ENCODE results near the gene NUMA1.

Gene NUMA1

DNA sequence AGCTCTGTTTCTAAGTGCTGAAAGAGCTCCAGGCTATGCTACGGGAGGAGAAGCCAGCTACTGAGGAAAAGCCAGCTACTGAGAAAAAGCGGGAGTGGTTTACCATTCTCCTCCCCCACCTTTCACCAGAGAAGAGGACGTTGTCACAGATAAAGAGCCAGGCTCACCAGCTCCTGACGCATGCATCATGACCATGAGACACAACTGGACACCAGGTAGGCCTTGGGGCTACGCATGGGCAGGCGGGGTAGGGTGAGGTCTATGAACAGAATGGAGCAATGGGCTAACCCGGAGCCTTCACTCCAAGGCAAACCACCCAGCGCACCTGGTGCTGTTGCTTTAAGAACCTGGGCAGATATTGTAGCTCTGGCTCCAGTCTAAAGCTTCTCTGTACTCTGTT lies 80.5 kb downstream of the NUMA1 start:
- FAIRE-seq = no peak

DNA sequence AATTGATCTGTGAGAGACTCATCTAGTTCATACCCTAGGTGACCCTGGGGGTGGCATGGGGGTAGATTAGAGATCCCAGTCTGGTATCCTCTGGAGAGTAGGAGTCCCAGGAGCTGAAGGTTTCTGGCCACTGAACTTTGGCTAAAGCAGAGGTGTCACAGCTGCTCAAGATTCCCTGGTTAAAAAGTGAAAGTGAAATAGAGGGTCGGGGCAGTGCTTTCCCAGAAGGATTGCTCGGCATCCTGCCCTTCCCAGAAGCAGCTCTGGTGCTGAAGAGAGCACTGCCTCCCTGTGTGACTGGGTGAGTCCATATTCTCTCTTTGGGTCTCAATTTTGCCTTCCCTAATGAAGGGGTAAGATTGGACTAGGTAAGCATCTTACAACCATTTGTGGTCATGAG lies 81.0 kb downstream of the NUMA1 start:
- FAIRE-seq = no peak

- FAIRE-seq = no peak
Observed at GRCh38 chr11:71998649-71999310, 81.6 kb downstream of the NUMA1 start, which contains the start of gene IL18BP. Gene IL18BP, plus strand, starts transcription at chr11:71998909. Its CDS starts 1,076 bp downstream, at chr11:71999985.

- FAIRE-seq = no peak
Observed at GRCh38 chr11:71998061-71998460, 82.3 kb downstream of the NUMA1 start.

DNA sequence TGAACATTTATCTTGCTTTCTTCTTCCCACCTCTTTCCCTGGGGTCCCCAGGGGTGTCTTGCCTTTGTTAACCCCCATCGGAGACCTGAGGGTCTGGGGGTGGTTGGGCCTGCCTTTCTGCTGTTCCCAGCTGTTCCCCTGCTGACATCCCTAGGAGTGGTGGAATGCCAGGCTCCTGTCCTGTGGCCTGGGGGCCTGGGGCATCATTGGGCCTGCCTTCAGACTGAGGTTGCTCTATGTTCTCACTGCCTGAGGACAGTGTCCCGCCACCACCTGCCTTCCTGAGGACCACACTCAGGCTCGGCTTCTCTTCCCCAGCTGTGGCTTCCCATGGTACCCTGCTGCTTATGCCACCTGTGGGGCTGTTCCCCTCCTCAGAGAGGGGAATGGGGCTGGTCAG lies 82.7 kb downstream of the NUMA1 start:
- no peak for FAIRE-seq

DNA sequence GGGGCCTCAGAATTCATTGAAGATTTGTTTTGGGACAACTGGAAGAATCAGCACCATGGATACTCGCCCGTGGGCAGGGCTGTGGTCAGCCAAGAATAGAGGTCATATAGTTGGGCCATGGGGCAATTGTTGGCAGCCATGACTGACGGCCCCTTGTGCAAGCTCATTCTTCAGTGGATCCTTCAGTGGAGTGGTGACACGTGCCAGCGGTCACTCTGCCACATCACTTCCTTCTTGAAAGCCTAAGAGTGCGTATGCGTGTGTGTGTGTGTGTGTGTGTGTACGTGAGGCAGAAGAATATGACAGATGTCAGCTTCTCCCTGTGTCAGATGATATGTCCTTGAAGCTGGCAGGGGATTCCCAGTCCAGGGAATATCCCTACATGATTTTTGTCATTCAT lies 83.4 kb downstream of the NUMA1 start:
- FAIRE-seq = no peak

GRCh38 chr11:71996517-71996916 lies 83.8 kb downstream of the NUMA1 start:
- no peak for FAIRE-seq

DNA sequence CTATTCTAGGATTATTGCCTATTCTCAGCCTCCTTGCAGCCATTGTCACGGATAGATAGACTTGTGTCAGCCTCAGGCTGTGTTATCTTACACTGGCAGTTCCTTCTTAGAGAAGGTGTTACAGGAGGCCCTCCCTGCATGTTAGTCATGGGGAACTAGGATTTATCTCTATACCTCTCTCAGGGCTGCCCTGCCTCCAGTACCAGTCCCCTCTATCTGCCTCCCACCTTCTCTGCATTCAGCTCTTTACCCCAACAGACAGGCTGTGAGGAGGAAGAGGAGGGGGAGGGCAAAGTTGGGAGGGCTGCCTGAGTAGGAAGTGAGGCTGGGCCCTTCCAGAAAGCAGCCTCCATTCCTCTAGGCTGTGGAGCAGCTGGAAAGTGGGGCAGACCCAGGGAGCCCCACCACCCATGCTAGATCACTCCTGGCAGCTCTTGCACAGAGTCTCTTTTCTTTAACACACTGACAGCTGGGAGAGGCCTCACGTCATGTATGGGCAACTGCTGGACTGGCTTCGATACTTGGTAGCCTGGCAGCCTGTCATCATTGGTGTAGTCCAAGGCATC lies 84.5 kb downstream of the NUMA1 start:
- FAIRE-seq = no peak

- FAIRE-seq = no peak
Observed at GRCh38 chr11:71994786-71995185, 85.6 kb downstream of the NUMA1 start.

- FAIRE-seq = no peak
Observed at GRCh38 chr11:71992136-71992730, 88.1 kb downstream of the NUMA1 start.

DNA sequence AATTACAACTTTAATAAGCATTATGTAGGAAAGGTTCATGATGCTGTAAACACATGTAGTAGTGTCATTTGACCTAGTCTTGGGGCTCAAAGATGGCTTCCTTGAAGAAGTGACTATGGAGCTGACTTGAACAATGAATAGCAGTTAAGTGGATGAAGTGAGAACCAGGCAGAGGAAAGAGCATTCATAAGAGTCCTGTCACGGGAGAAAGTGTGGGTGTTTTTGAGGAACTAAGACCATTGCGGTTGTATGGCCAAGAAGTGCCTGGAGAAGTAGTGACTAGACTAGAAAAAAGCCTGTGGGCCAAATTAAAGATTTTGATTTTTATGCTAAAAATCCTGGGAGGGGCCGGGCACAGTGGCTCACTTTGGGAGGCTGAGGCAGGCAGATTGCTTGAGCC lies 88.8 kb downstream of the NUMA1 start:
- FAIRE-seq = no peak

DNA sequence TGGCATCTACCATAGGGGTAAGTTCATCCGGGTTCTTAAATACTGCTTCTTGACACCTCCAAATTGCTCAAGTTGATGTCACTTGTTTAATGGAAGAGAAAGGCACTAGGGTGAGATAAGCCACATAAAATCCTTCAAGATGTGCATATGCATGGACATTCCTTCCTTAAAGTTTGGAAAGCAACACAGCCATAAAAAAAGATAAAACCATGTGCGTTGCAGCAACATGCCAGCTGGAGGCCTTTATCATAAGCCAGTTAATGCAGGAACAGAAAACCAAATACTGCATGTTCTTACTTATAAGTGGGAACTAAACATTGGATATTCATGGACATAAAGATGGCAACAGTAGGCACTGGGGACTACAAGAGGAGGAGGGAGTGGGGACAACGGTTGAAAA lies 89.6 kb downstream of the NUMA1 start:
- FAIRE-seq = no peak

GRCh38 chr11:71988050-71988449 lies 92.3 kb downstream of the NUMA1 start:
- FAIRE-seq = no peak

DNA sequence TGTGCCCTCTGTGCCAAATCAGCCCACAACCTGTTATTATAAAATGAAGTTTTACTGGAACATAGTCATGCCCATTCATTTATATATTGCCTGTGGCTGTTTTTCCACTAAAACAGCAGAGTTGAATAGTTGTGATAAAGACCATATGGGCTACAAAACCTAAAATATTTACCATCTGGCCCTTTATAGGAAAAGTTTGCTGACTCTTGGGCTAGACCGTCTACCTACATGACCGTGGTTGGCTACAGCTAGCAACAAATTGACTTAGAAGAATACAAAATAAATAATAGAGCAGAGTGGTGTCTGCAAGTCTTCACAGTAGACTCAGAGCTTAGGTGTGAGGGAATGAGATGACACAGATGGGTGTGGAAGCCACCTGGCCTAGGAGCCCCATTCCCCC lies 92.8 kb downstream of the NUMA1 start:
- no peak for FAIRE-seq

- FAIRE-seq = no peak
Observed at GRCh38 chr11:71986131-71986530, 94.2 kb downstream of the NUMA1 start.

GRCh38 chr11:71979602-71980001 lies 100.7 kb downstream of the NUMA1 start:
- no peak for FAIRE-seq

- no peak for FAIRE-seq
Observed at GRCh38 chr11:71979094-71979493, 101.2 kb downstream of the NUMA1 start.

DNA sequence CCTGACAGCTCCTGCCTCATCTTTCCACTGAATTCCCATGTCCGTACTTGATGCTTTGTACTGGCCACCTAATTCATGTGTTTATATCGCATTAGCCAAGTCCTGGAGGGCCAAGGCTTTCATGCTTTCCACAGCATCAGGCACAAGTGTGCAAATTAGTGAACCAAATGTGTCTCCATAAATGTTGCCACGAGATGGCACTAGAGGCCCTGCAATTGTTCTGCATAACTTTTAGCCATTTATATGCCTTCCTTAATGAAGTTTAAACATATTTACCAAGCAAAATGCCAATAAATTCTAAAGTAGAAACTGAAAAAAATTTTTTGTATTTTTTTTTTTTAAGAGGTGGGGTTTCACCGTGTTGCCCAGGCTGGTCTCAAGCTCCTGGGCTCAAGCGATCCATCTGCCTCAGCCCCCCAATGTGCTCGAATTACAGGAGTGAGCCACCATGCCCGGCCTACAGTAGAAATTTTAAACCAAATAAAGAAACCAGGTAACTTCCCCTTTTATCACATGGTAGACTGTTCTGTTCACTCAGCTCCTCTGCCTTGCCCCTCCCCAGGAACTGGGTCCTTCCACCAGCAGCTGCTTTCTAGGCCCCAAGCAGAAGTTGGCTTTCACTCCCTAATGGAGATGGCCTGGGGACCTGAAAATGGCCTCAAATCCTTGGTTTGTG lies 102.5 kb downstream of the NUMA1 start:
- peak; percentile 78 for FAIRE-seq

GRCh38 chr11:71977090-71977489 lies 103.3 kb downstream of the NUMA1 start:
- FAIRE-seq = no peak

DNA sequence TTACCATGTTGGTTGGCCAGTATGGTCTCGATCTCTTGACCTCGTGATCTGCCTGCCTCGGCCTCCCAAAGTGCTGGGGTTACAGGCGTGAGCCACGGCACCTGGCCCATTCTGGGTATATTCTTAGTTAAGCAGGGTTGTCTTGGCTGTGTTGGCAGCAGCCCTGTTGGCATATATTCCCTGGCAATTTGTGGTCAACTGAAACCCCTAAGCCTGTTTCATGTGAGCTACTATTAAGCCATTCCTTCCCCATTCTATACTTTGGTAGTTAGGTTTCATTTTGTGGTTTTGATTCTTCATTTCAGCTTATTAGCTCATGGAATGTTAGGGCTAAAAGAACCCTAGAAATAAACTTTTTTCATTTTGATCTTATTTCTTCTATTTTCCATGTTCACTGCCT lies 103.8 kb downstream of the NUMA1 start:
- FAIRE-seq = no peak

DNA sequence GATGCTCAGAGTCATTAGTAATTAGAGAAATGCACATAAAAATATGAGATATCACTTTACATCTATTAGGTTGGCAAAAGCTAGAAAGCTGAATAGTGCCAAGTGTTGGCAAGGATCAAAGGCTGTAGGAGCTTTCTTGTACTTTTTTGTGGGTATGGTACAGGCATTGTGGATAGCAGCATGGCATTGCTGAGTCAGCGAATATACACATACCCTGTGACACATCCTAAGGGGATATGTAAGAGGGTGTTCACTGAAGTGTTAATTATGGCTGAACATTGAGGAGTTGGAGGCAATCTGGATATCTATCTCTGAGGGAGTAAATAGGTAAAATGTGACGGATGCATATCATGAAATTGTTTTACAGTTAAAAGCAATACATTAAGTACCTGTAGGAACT lies 108.7 kb downstream of the NUMA1 start:
- no peak for FAIRE-seq

DNA sequence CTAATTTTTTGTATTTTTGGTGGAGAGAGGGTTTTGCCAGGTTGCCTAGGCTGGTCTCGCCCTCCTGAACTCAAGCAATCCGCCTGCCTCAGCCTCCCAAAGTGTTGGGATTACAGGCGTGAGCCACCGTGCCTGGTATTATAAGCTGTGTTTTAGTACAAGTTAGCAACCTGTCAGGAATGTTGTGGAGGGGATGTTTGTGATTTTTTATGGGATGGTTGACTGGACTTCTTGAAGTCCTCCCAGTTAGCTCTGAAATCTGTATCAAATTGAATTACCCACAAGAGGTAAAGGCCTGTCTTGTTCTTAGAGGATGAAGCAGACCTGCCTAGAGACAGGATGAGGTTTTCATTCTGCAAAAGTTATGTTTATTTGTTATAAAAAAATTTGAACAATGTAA lies 115.7 kb downstream of the NUMA1 start:
- FAIRE-seq = no peak

DNA sequence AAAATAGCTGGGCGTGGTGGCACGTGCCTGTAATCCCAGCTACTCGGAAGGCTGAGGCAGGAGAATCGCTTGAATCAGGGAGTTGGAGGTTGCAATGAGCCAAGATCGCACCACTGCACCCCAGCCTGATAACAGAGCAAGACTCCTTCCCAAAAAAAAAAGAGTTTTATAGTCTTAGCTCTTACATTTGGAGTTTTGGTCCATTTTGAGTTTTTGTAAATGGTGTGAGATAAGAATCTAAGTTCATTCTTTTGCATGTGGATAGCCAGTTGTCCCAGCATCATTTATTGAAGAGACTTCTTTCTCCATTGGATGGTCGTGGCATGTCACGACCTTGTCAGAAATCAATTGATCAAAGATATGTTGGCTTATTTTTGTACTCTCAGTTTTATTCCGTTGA lies 116.9 kb downstream of the NUMA1 start:
- FAIRE-seq = no peak

DNA sequence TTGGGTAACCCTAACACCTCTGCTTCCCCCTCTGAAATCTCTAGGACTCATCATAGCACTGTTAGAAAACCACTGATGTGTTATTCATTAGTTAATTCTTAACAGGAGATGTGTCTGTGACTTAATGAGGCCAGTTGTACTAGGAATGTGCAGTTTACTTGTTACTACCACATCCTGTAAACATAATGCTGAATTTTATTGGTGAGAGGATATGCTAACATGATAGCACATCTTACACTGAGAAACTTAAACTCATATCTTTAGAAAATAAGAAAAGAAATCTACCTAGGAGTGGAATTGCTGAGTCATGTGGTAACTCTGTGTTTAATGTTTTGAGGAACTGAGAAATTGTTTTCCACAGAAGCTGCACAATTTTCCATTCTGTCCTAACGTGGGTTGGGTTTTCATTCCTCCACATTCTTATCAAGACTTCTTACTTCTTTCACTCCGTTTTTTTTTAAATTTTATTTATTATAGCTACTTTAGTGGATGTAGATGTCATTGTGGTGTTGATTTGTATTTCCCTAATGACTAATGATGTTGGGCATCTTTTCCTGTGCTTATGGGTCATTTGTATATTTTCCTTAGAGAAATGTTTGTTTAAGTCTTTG lies 117.8 kb downstream of the NUMA1 start:
- FAIRE-seq = no peak

Measured in A204.1 (cell line).